Astrocyte (in vitro differentiated cells and primary cell): Measurements from ENCODE around the gene STEAP4. TPM values are rescaled to one million over a fixed set of nuclear protein-coding genes. Genes with fewer than 3 reads are reported as not detected.
"Not testable (repeated sequence)": the region's sequence is repeated elsewhere in the genome, so short reads cannot be mapped to it uniquely, and the experiment has no call there.

Experiments used
- DNase-seq: peaks from one replicate; pipeline ENCODE4 v3.0.0-alpha.2; 2010; ENCODE audit warnings: low read depth
- FAIRE-seq: peaks from 2 replicates; lab custom pipeline; 2011; peaks lifted over from hg19 to GRCh38; lab: Jason Lieb, UNC
- H2AFZ ChIP-seq: 2 replicates; pipeline ENCODE4 v1.6.0; 2012; ENCODE audit warnings: low read depth, low read length, inconsistent platforms
- H3K27ac ChIP-seq: 2 replicates; pipeline ENCODE4 v1.5.1; 2011; ENCODE audit warnings: low read depth, low read length, inconsistent platforms
- H3K27me3 ChIP-seq: 2 replicates; pipeline ENCODE4 v1.6.0; 2011; ENCODE audit warnings: low read length, inconsistent platforms; ENCODE audit not compliant: insufficient read depth
- H3K36me3 ChIP-seq: 2 replicates; pipeline ENCODE4 v1.5.1; 2011; ENCODE audit warnings: low read length, inconsistent platforms; ENCODE audit not compliant: insufficient read depth
- H3K4me1 ChIP-seq: 2 replicates; pipeline ENCODE4 v1.5.1; 2011; ENCODE audit warnings: low read length, inconsistent platforms; ENCODE audit not compliant: insufficient read depth
- H3K4me2 ChIP-seq: 2 replicates; pipeline ENCODE4 v1.6.0; 2012; ENCODE audit warnings: low read length, inconsistent platforms
- H3K4me3 ChIP-seq: 2 replicates; pipeline ENCODE4 v1.5.1; 2011; ENCODE audit warnings: low read depth, mild to moderate bottlenecking, low read length, inconsistent platforms; ENCODE audit not compliant: insufficient read depth
- H3K79me2 ChIP-seq: 2 replicates; pipeline ENCODE4 v1.6.0; 2012; ENCODE audit warnings: mild to moderate bottlenecking, low read length, inconsistent platforms; ENCODE audit not compliant: insufficient read depth
- H3K9ac ChIP-seq: 2 replicates; pipeline ENCODE4 v1.6.0; 2012; ENCODE audit warnings: mild to moderate bottlenecking, low read length, inconsistent platforms
- H3K9me3 ChIP-seq: 2 replicates; pipeline ENCODE4 v1.5.1; 2012; ENCODE audit warnings: low read depth, mild to moderate bottlenecking, low read length, inconsistent platforms; ENCODE audit not compliant: insufficient read depth
- H4K20me1 ChIP-seq: 2 replicates; pipeline ENCODE4 v1.6.0; 2012; ENCODE audit warnings: low read length, inconsistent platforms; ENCODE audit not compliant: insufficient read depth
- H3K27ac Mint-ChIP-seq: one replicate; pipeline ENCODE4 v1.8.0; 2021; ENCODE audit warnings: mild to moderate bottlenecking, mixed read lengths; ENCODE audit not compliant: unreplicated experiment
- H3K27me3 Mint-ChIP-seq: one replicate; pipeline ENCODE4 v1.8.0; 2021; ENCODE audit warnings: low read depth, mixed read lengths; ENCODE audit not compliant: unreplicated experiment
- H3K36me3 Mint-ChIP-seq: one replicate; pipeline ENCODE4 v1.8.0; 2021; ENCODE audit warnings: low read depth, mixed read lengths; ENCODE audit not compliant: unreplicated experiment
- H3K4me1 Mint-ChIP-seq: one replicate; pipeline ENCODE4 v1.8.0; 2021; ENCODE audit warnings: low read depth, mixed read lengths; ENCODE audit not compliant: unreplicated experiment
- H3K4me3 Mint-ChIP-seq: one replicate; pipeline ENCODE4 v1.8.0; 2021; ENCODE audit warnings: mild to moderate bottlenecking, moderate library complexity, mixed read lengths; ENCODE audit not compliant: unreplicated experiment
- H3K9me3 Mint-ChIP-seq: one replicate; pipeline ENCODE4 v1.8.0; 2021; ENCODE audit warnings: mild to moderate bottlenecking, mixed read lengths; ENCODE audit not compliant: unreplicated experiment
- EZH2 ChIP-seq: IDR thresholded peaks from 2 replicates; pipeline ENCODE4 v1.6.1; 2012; ENCODE audit warnings: mild to moderate bottlenecking, low read length, inconsistent platforms; ENCODE audit not compliant: insufficient read depth
- total RNA-seq: library from RNA; stranded (reverse); gene quantifications from 2 replicates; pipeline ENCODE4 v1.2.1, GENCODE V29; 2021
- TF ChIP-seq, protein P1 (sequence below): IDR thresholded peaks from 2 replicates; pipeline ENCODE4 v1.5.1; 2011; ENCODE audit warnings: low read depth, mild to moderate bottlenecking, inconsistent platforms, low read length, moderate library complexity; ENCODE audit not compliant: insufficient read depth

Gene STEAP4
- total RNA-seq, 1 donor from 2014 or later = not detected

DNA sequence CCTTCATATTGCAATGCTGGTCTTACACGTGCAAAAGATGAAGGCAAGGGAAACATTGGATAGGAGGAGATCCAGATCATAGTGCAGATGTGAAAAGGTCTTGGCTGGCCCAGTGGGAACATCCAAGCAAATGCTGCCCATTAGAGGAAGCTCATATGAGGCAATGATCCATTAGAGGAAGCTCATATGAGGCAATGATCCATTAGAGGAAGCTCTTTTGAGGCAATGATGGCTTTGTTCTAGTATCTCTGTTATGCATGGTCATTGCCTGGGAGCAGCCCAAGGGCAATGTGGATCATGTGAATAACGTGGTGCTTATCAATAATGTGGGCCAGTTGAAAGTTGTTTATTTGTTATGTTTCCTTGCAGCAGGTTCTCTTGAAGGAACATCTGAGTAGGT, 37.8 kb downstream of the STEAP4 start:
- Histone ChIP-seq H3K9me3 (no peaks in the 10 kb centered on the region), H3K4me1 (no peaks in the 10 kb centered on the region), H3K79me2 (no peaks in the 10 kb centered on the region), H3K27ac (no peak overlapping the region), H3K4me3 (no peak overlapping the region), H3K36me3 (no peaks in the 10 kb centered on the region), H4K20me1 (no peaks in the 10 kb centered on the region), H3K9ac (no peak overlapping the region), H3K27me3 (no peaks in the 10 kb centered on the region), H2AFZ (no peak overlapping the region), H3K4me2 (no peak overlapping the region)
- TF ChIP-seq EZH2 = no peak
- TF ChIP-seq, protein P1, sequence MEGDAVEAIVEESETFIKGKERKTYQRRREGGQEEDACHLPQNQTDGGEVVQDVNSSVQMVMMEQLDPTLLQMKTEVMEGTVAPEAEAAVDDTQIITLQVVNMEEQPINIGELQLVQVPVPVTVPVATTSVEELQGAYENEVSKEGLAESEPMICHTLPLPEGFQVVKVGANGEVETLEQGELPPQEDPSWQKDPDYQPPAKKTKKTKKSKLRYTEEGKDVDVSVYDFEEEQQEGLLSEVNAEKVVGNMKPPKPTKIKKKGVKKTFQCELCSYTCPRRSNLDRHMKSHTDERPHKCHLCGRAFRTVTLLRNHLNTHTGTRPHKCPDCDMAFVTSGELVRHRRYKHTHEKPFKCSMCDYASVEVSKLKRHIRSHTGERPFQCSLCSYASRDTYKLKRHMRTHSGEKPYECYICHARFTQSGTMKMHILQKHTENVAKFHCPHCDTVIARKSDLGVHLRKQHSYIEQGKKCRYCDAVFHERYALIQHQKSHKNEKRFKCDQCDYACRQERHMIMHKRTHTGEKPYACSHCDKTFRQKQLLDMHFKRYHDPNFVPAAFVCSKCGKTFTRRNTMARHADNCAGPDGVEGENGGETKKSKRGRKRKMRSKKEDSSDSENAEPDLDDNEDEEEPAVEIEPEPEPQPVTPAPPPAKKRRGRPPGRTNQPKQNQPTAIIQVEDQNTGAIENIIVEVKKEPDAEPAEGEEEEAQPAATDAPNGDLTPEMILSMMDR = no peak
- Mint-ChIP-seq H3K9me3 (peaks cover 2% of the 10 kb centered on the region), H3K27me3 (no peaks in the 10 kb centered on the region), H3K4me3 (no peak overlapping the region), H3K27ac (no peak overlapping the region), H3K36me3 (no peaks in the 10 kb centered on the region), H3K4me1 (peaks cover 7% of the 10 kb centered on the region)
- DNase-seq (no peak), FAIRE-seq (no peak)

DNA sequence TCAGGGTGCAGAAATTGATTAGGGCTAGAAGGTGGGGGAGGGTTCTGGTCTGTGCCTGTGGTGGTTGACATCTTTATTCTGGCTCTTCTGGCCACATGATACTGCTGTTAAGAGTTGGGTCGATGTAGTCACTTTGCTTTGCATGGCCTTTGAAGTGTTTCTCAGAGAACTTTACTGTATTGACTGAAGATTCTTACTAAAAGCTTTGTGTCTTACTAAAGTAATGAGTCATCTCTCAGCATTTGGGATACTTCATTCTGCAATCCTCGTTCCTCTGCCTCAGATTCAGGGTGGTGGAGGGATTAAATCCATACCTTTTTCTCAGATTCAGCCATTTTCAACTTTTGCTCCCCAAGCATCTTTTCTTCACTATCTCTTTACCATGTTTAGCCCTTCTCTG, 38.6 kb downstream of the STEAP4 start:
- Histone ChIP-seq H4K20me1 (no peaks in the 10 kb centered on the region), H3K4me3 (no peak overlapping the region), H3K79me2 (no peaks in the 10 kb centered on the region), H3K9me3 (no peaks in the 10 kb centered on the region), H3K27me3 (no peaks in the 10 kb centered on the region), H3K36me3 (no peaks in the 10 kb centered on the region), H3K4me1 (no peaks in the 10 kb centered on the region), H2AFZ (no peak overlapping the region), H3K9ac (no peak overlapping the region), H3K27ac (no peak overlapping the region), H3K4me2 (no peak overlapping the region)
- Mint-ChIP-seq H3K27ac (no peak overlapping the region), H3K36me3 (no peaks in the 10 kb centered on the region), H3K9me3 (peaks cover 2% of the 10 kb centered on the region), H3K4me3 (no peak overlapping the region), H3K27me3 (no peaks in the 10 kb centered on the region), H3K4me1 (peaks cover 7% of the 10 kb centered on the region)
- TF ChIP-seq EZH2 = no peak
- TF ChIP-seq, protein P1 = no peak
- DNase-seq (no peak), FAIRE-seq (no peak)

DNA sequence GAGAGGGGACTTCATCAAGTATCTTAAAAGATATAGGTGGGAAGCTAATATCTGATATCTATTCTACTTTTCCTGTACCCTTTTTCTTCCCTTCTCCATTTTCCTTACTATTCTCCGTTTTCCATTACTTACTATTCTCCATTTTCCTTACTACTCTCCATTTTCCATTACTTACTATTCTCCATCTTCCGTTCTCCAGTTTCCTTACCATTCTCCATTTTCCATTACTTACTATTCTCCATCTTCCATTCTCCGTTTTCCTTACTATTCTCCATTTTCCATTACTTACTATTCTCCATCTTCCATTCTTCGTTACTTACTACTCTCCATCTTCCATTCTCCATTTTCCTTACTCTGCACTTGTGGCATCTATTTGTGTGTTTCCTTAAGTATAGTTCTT, 39.3 kb downstream of the STEAP4 start:
- H3K4me3 Mint-ChIP-seq = no peak overlapping the region
- FAIRE-seq (no peak), DNase-seq (no peak)
- Histone ChIP-seq H3K27me3 (no peaks in the 10 kb centered on the region), H3K4me2 (no peak overlapping the region), H3K27ac (no peak overlapping the region), H3K79me2 (no peaks in the 10 kb centered on the region), H3K4me3 (no peak overlapping the region), H3K36me3 (no peaks in the 10 kb centered on the region), H3K4me1 (no peaks in the 10 kb centered on the region), H3K9ac (no peak overlapping the region), H3K9me3 (no peaks in the 10 kb centered on the region), H2AFZ (no peak overlapping the region), H4K20me1 (no peaks in the 10 kb centered on the region)
- peaks cover 2% of the 10 kb centered on the region for H3K9me3 Mint-ChIP-seq
- no peak overlapping the region for H3K27ac Mint-ChIP-seq
- H3K27me3 Mint-ChIP-seq = no peaks in the 10 kb centered on the region
- TF ChIP-seq, protein P1 = no peak
- TF ChIP-seq EZH2 = no peak
- peaks cover 7% of the 10 kb centered on the region for H3K4me1 Mint-ChIP-seq
- no peaks in the 10 kb centered on the region for H3K36me3 Mint-ChIP-seq

DNA sequence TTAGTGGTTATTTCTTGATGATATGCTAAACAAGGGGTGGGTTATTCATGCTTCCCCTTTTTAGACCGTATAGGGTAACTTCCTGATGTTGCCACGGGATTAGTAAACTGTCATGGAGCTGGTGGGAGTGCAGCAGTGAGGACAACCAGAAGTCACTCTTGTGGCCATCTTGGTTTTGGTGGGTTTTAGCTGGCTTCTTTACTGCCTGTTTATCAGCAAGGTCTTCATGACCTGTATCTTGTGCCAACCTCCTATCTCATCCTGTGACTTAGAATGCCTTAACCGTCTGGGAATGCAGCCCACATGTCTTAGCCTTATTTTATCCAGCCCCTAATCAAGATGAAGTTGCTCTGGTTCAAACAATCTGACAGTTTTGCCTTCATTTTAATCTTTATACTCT, 41.7 kb downstream of the STEAP4 start:
- not testable (repeated sequence) for H3K9ac ChIP-seq, H4K20me1 ChIP-seq, H3K27me3 ChIP-seq, H3K4me3 ChIP-seq, H3K36me3 Mint-ChIP-seq, H3K79me2 ChIP-seq, H3K4me3 Mint-ChIP-seq, H3K27ac Mint-ChIP-seq, H3K9me3 Mint-ChIP-seq, H3K36me3 ChIP-seq, H3K9me3 ChIP-seq, H3K27ac ChIP-seq, H3K4me1 ChIP-seq, H2AFZ ChIP-seq, H3K27me3 Mint-ChIP-seq, FAIRE-seq, H3K4me2 ChIP-seq
- peaks cover 11% of the 10 kb centered on the region for H3K4me1 Mint-ChIP-seq
- DNase-seq = peak; percentile 66
